Inferior parietal cortex (tissue), 1 donor: ENCODE results near the gene SHF.

Experiments used
- DNase-seq: peaks from one replicate; pipeline ENCODE4 v3.0.0-alpha.2; 2016; ENCODE audit errors: extremely low spot score

SHF gene

GRCh38 chr15:45169608-45170480 lies 17.9 kb downstream of the SHF start:
- DNase-seq = no peak

- no peak for DNase-seq
Measured at GRCh38 chr15:45168751-45169551, 18.8 kb downstream of the SHF start.

- no peak for DNase-seq
Measured at GRCh38 chr15:45168286-45168685, 19.5 kb downstream of the SHF start.

GRCh38 chr15:45167631-45168205 lies 20.0 kb downstream of the SHF start:
- DNase-seq = no peak

- peak; percentile 83 for DNase-seq
Measured at GRCh38 chr15:45166834-45167630, 20.7 kb downstream of the SHF start.

- no peak for DNase-seq
Measured at GRCh38 chr15:45165536-45165935, 22.2 kb downstream of the SHF start.

GRCh38 chr15:45164914-45165313 lies 22.9 kb downstream of the SHF start:
- no peak for DNase-seq

GRCh38 chr15:45163508-45163856 lies 24.3 kb downstream of the SHF start:
- DNase-seq = no peak

- DNase-seq = peak; percentile 79
Measured at GRCh38 chr15:45162771-45163507, 24.8 kb downstream of the SHF start.

GRCh38 chr15:45161666-45162065 lies 26.1 kb downstream of the SHF start:
- no peak for DNase-seq

- peak; percentile 70 for DNase-seq
Measured at GRCh38 chr15:45157974-45158373, 29.8 kb downstream of the SHF start.

- DNase-seq = peak; percentile 28
Measured at GRCh38 chr15:45156744-45157455, 30.9 kb downstream of the SHF start.

- DNase-seq = no peak
Measured at GRCh38 chr15:45155739-45156138, 32.0 kb downstream of the SHF start.

- DNase-seq = no peak
Measured at GRCh38 chr15:45151998-45152828, 35.6 kb downstream of the SHF start.

- DNase-seq = no peak
Measured at GRCh38 chr15:45150997-45151396, 36.8 kb downstream of the SHF start.

- DNase-seq = no peak
Measured at GRCh38 chr15:45150481-45150880, 37.3 kb downstream of the SHF start.

- no peak for DNase-seq
Measured at GRCh38 chr15:45149060-45149459, 38.7 kb downstream of the SHF start.

- no peak for DNase-seq
Measured at GRCh38 chr15:45148076-45149059, 39.4 kb downstream of the SHF start.
